Measurements from ENCODE around the gene PPP2R2B. TPM values are rescaled to one million over a fixed set of nuclear protein-coding genes. Genes with fewer than 3 reads are reported as not detected.

PPP2R2B gene
- total RNA-seq, 1 donor from 2014 or later = 1.2 TPM

DNA sequence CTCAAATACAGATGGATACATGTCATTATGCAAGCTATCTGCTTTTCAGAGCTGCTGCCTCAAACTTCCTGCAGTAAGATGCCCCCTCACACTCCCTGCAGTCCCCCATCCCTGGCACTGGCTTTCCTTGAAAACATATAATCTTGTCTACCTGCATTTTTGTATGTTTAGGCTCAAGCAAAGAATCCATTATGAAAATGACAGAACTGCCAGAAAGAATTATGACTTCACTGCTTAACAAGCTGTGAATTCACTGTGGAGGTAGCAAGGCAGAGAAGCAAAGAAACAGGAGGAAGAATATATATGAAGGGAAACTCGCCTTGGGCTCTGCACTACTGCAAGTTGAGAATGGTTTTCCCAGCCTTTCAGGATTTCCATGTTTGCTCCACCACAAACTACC, 39.4 kb upstream of the PPP2R2B start:
- Histone ChIP-seq H3K4me3 (ENCODE audit: low read depth, low read length) (no peak overlapping the region), H3K36me3 (ENCODE audit: control insufficient read depth, insufficient read depth, low read length) (no peaks in the 10 kb centered on the region), H3K27me3 (ENCODE audit: control insufficient read depth, insufficient read depth, low read length) (no peaks in the 10 kb centered on the region)
- TF ChIP-seq, protein P1, sequence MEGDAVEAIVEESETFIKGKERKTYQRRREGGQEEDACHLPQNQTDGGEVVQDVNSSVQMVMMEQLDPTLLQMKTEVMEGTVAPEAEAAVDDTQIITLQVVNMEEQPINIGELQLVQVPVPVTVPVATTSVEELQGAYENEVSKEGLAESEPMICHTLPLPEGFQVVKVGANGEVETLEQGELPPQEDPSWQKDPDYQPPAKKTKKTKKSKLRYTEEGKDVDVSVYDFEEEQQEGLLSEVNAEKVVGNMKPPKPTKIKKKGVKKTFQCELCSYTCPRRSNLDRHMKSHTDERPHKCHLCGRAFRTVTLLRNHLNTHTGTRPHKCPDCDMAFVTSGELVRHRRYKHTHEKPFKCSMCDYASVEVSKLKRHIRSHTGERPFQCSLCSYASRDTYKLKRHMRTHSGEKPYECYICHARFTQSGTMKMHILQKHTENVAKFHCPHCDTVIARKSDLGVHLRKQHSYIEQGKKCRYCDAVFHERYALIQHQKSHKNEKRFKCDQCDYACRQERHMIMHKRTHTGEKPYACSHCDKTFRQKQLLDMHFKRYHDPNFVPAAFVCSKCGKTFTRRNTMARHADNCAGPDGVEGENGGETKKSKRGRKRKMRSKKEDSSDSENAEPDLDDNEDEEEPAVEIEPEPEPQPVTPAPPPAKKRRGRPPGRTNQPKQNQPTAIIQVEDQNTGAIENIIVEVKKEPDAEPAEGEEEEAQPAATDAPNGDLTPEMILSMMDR (IDR thresholded peaks at IDR 0.05; ENCODE audit: insufficient read depth, low read length, poor library complexity, severe bottlenecking) = no peak
- no peak for DNase-seq (ENCODE audit: low read depth)

DNA sequence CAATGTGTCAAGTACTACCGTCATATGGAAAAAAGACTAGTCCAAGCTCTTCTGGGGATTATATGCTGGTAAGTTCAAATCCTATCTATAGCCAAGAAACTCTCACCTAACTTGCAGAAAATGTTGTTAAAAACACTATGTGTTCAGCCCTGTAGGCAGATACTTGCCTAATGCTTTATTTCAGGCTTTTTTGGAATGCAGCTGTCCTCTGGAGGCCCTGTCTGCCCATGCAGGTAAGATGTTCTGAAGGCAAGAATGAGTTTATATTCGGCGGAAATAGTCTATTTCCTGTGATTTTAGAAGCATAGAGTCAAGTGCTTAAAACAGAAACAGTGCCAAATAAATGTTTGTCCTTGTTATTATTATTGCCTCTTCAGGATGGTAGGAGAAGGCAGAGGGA, 34.3 kb upstream of the PPP2R2B start:
- Histone ChIP-seq H3K27me3 (ENCODE audit: control insufficient read depth, insufficient read depth, low read length) (no peaks in the 10 kb centered on the region), H3K36me3 (ENCODE audit: control insufficient read depth, insufficient read depth, low read length) (no peaks in the 10 kb centered on the region), H3K4me3 (ENCODE audit: low read depth, low read length) (no peak overlapping the region)
- DNase-seq (ENCODE audit: low read depth) = no peak
- TF ChIP-seq, protein P1 (IDR thresholded peaks at IDR 0.05; ENCODE audit: insufficient read depth, low read length, poor library complexity, severe bottlenecking) = no peak

DNA sequence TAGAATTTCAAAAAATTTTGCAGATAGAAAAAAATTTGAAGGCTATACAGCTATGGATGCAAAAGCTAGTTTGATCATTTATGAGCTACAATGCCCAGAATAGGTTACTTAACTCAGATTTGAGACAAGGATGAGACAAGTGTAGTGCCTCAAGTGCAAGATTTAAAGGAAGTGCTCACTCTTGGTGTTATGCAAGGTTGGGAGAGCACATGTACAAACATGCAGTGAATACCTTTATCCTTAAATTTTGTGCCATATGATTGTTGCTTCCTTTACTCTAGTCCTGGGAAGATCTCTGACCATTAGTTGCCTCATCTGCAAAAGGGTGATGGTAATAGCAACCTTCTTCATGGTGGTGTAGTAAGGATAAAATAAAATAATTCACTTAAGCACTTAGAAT, 31.7 kb upstream of the PPP2R2B start:
- H3K27me3 ChIP-seq (ENCODE audit: control insufficient read depth, insufficient read depth, low read length) = no peaks in the 10 kb centered on the region
- no peak for DNase-seq (ENCODE audit: low read depth)
- H3K4me3 ChIP-seq (ENCODE audit: low read depth, low read length) = no peak overlapping the region
- H3K36me3 ChIP-seq (ENCODE audit: control insufficient read depth, insufficient read depth, low read length) = no peaks in the 10 kb centered on the region
- TF ChIP-seq, protein P1 (IDR thresholded peaks at IDR 0.05; ENCODE audit: insufficient read depth, low read length, poor library complexity, severe bottlenecking) = no peak

DNA sequence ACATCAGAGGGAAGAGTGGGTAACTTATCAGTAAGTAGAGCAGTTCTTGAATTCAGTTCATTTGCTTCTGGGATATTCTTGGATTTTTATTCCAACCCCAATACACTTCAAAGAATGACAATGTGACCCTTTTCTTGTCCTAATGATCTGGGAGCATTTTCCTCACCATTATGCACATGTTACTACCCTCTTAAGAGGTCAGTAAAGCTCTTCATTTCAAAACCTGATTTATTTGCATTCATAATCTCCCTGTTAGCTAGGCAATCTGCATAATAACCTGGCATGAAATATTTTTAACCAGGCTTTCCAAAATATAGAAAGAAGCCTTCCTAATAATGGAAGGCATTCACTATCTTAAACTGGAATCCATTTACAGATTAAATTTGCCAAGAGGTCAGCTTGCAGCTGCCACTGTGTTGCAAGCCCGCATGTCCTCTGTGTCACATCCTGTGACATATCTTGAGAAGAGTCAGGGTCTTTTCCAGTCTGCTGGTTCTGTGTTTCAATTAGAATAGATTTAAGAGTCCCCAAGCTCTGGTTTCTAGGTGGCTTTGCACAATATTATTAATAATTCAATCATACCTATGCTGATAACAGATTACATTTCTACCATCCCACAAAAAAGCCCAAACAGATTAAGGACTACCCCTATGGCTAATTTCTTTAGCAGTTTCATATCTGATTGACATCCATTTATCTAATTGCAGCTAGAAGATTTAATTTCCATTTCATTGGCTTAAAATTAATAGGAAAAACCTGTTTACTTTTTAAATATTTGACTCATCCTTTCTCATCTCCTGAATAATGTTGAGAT, 30.9 kb upstream of the PPP2R2B start:
- no peak overlapping the region for H3K4me3 ChIP-seq (ENCODE audit: low read depth, low read length)
- no peaks in the 10 kb centered on the region for H3K36me3 ChIP-seq (ENCODE audit: control insufficient read depth, insufficient read depth, low read length)
- DNase-seq (ENCODE audit: low read depth) = no peak
- TF ChIP-seq, protein P1 (IDR thresholded peaks at IDR 0.05; ENCODE audit: insufficient read depth, low read length, poor library complexity, severe bottlenecking) = no peak
- no peaks in the 10 kb centered on the region for H3K27me3 ChIP-seq (ENCODE audit: control insufficient read depth, insufficient read depth, low read length)

DNA sequence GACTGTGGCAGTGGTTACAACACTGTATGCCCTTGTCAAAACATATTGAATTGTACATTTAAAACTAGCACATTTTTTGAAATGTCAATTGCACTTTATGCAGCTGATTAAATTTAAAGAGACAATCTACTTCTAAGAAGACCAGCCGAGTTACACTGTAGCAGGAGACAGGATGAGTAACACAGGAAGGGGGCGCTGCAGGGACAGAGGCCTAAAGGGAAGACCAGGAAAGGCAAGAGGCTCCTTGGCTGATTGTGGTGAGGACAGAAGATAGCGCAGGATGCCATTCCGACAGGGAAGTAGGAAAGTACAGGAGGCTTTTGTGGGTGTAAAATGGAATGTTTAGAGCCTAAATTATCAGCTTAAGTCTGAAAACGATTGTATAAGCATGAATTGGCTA, 28.2 kb upstream of the PPP2R2B start:
- TF ChIP-seq, protein P1 (IDR thresholded peaks at IDR 0.05; ENCODE audit: insufficient read depth, low read length, poor library complexity, severe bottlenecking) = no peak
- DNase-seq (ENCODE audit: low read depth) = no peak
- Histone ChIP-seq H3K36me3 (ENCODE audit: control insufficient read depth, insufficient read depth, low read length) (no peaks in the 10 kb centered on the region), H3K4me3 (ENCODE audit: low read depth, low read length) (no peak overlapping the region), H3K27me3 (ENCODE audit: control insufficient read depth, insufficient read depth, low read length) (no peaks in the 10 kb centered on the region)

DNA sequence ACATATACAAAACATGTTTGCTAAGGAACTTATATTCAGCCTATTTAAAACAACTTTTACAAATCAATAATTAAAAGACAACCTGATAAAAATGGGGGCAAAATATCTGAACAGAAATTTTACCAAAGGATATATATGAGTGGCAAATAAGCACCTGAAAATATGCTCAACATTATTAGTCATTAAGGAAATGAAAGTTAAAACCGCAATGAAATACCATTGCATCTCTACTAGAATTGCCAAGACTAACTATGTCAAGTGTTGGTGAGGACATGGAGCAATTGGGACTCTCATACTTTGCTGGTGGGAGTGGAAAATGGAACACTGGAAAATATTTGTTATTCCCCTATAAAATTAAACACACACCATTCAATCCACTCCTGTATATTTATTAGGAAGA, 26.3 kb upstream of the PPP2R2B start:
- DNase-seq (ENCODE audit: low read depth) = no peak
- Histone ChIP-seq H3K36me3 (ENCODE audit: control insufficient read depth, insufficient read depth, low read length) (no peaks in the 10 kb centered on the region), H3K27me3 (ENCODE audit: control insufficient read depth, insufficient read depth, low read length) (no peaks in the 10 kb centered on the region), H3K4me3 (ENCODE audit: low read depth, low read length) (no peak overlapping the region)
- TF ChIP-seq, protein P1 (IDR thresholded peaks at IDR 0.05; ENCODE audit: insufficient read depth, low read length, poor library complexity, severe bottlenecking) = no peak

All from kidney epithelial cell (primary cell).